GM12878 (cell line): ENCODE results near the gene IBTK. TPM values are rescaled to one million over a fixed set of nuclear protein-coding genes. Genes with fewer than 3 reads are reported as not detected.

Source experiments
- ATAC-seq: fragments of 200-7000 bp; cut with Tn5 transposase; 3 replicates; pipeline ENCODE4 v1.9.1; 2020; ENCODE audit warnings: mild to moderate bottlenecking, moderate library complexity
- BruUV-seq: library from RNA; stranded (reverse); fragments of 400-500 nt; replicated peaks from 2 replicates; lab custom pipeline; 2021; lab: Mats Ljungman, UMichigan
- CTCF ChIA-PET: fragments of 300-600 bp; sonication (Branson Sonifier 250); formaldehyde crosslinking; extraction: SDS; loops from one replicate; lab custom pipeline; 2021; ENCODE audit warnings: inconsistent platforms; lab: Yijun Ruan, JAX
- POLR2A ChIA-PET: fragments of 350-600 bp; formaldehyde crosslinking; extraction: SDS; loops from one replicate; lab custom pipeline; 2021; ENCODE audit warnings: inconsistent platforms; lab: Charles Lee
- RAD21 ChIA-PET: fragments of 300-600 bp; sonication (Branson Sonifier 250); formaldehyde crosslinking; loops from one replicate; lab custom pipeline; 2023; ENCODE audit warnings: antibody characterized with exemption; ENCODE audit not compliant: unreplicated experiment; lab: Charles Lee
- SMC1A ChIA-PET: fragments of 300-600 bp; sonication (Branson Sonifier 250); formaldehyde crosslinking; loops from one replicate; lab custom pipeline; 2023; ENCODE audit not compliant: unreplicated experiment, uncharacterized antibody; lab: Charles Lee
- DNase-seq: peaks from one replicate; pipeline ENCODE4 v3.0.0-alpha.2; 2011; ENCODE audit warnings: low read depth, low spot score
- FAIRE-seq: peaks from 3 replicates; lab custom pipeline; 2011; peaks lifted over from hg19 to GRCh38; lab: Jason Lieb, UNC
- H2AFZ ChIP-seq: 2 replicates; pipeline ENCODE4 v1.6.0; 2011; ENCODE audit warnings: low read depth, low read length, control low read depth; ENCODE audit not compliant: control insufficient read depth
- H3K27ac ChIP-seq: 2 replicates; pipeline ENCODE4 v1.5.1; 2011; ENCODE audit warnings: control low read depth; ENCODE audit not compliant: control insufficient read depth, insufficient read depth
- H3K27me3 ChIP-seq, 2 experiments: replicated peaks in 1 of 2; 2 replicates each; pipeline versions ENCODE4 v1.6.0 to v1.6.1; 2011; ENCODE audit warnings: low read length in 1 of 2; ENCODE audit not compliant: control insufficient read depth in 2 of 2, insufficient read depth in 2 of 2
- H3K36me3 ChIP-seq, 2 experiments: 2 replicates each; pipeline ENCODE4 v1.5.1; 2011; ENCODE audit warnings: low read length in 1 of 2; ENCODE audit not compliant: control insufficient read depth in 2 of 2, insufficient read depth in 2 of 2
- H3K4me1 ChIP-seq: 2 replicates; pipeline ENCODE4 v1.6.1; 2011; ENCODE audit warnings: mild to moderate bottlenecking, low read length, moderate library complexity, mixed read lengths; ENCODE audit not compliant: control insufficient read depth, insufficient read depth
- H3K4me2 ChIP-seq: 2 replicates; pipeline ENCODE4 v1.6.0; 2011; ENCODE audit warnings: control low read depth; ENCODE audit not compliant: control insufficient read depth, insufficient read depth
- H3K4me3 ChIP-seq: fragments of 200-600 bp; sonication (generic); 2 replicates; pipeline ENCODE4 v1.5.1; 2016
- H3K79me2 ChIP-seq: 2 replicates; pipeline ENCODE4 v1.6.0; 2011; ENCODE audit warnings: low read length; ENCODE audit not compliant: control insufficient read depth, insufficient read depth
- H3K9ac ChIP-seq: 2 replicates; pipeline ENCODE4 v1.8.0; 2011; ENCODE audit warnings: low read length, control low read depth, mixed read lengths; ENCODE audit not compliant: control insufficient read depth, insufficient read depth
- H3K9me3 ChIP-seq: replicated peaks from 3 replicates; pipeline ENCODE4 v1.5.1; 2011; ENCODE audit warnings: mild to moderate bottlenecking, low read length; ENCODE audit not compliant: control insufficient read depth, insufficient read depth
- H4K20me1 ChIP-seq: 2 replicates; pipeline ENCODE4 v1.6.0; 2011; ENCODE audit not compliant: control insufficient read depth, insufficient read depth
- ATF2 ChIP-seq: IDR thresholded peaks from 2 replicates; pipeline ENCODE4 v1.6.1; 2012; ENCODE audit warnings: low read length, inconsistent platforms
- CEBPZ ChIP-seq: fragments of 150-350 bp; IDR thresholded peaks from 2 replicates; pipeline ENCODE4 v1.6.1; 2016; ENCODE audit warnings: low read depth, low read length
- GABPA ChIP-seq: IDR thresholded peaks from 2 replicates; pipeline ENCODE4 v1.6.1; 2014; ENCODE audit warnings: antibody characterized with exemption, low read depth, mild to moderate bottlenecking, inconsistent platforms
- IKZF1 ChIP-seq: fragments of 450-650 bp; conservative IDR thresholded peaks from 2 replicates; pipeline ENCODE4 v1.6.1; 2017; ENCODE audit warnings: antibody characterized with exemption, mild to moderate bottlenecking
- MTA2 ChIP-seq: fragments of 450-650 bp; IDR thresholded peaks from 2 replicates; pipeline ENCODE4 v1.6.1; 2016; ENCODE audit warnings: low read depth, mild to moderate bottlenecking, moderate library complexity
- POLR2AphosphoS2 ChIP-seq: IDR thresholded peaks from 2 replicates; pipeline ENCODE4 v1.6.1; 2011; ENCODE audit warnings: low read depth, mild to moderate bottlenecking, low read length, improper control_type of control experiment, moderate library complexity
- RFX5 ChIP-seq: IDR thresholded peaks from 2 replicates; pipeline ENCODE4 v1.6.1; 2011; ENCODE audit warnings: low read depth, low read length, improper control_type of control experiment
- SREBF1 ChIP-seq: IDR thresholded peaks from 2 replicates; pipeline ENCODE4 v1.6.1; 2012; ENCODE audit warnings: mild to moderate bottlenecking, low read length
- SREBF2 ChIP-seq: IDR thresholded peaks from 2 replicates; pipeline ENCODE4 v1.6.1; 2012; ENCODE audit warnings: mild to moderate bottlenecking, low read length
- TAF1 ChIP-seq: IDR thresholded peaks from 2 replicates; pipeline ENCODE4 v1.6.1; 2011; ENCODE audit warnings: mild to moderate bottlenecking, low read depth, low read length, borderline replicate concordance
- WGBS: methylation state at CpG from one replicate; pipeline ENCODE4 v1.1.6; 2016; ENCODE audit warnings: low lambda C conversion rate; ENCODE audit not compliant: insufficient replicate concordance, insufficient coverage; ENCODE audit errors: missing lambda C conversion rate; 5-methylcytosine and 5-hydroxymethylcytosine counted together
- in situ Hi-C: fragments of 300-500 bp; cut with MboI; formaldehyde crosslinking; loops from 9 replicates; pipeline ENCODE4 v1.14.3; 2018; ENCODE audit warnings: mixed read lengths
- intact Hi-C: fragments of 100-400 bp; cut with micrococcal nuclease; formaldehyde crosslinking; loops from one replicate; pipeline ENCODE4 v1.14.2; 2022; ENCODE audit not compliant: unreplicated experiment
- polyA plus RNA-seq, 11 experiments: library from polyadenylated mRNA; depleted of rRNA in 4 of 11; unstranded in 6 of 11; stranded (reverse) in 5 of 11; fragments of >200 nt; fragmentation: Nextera tagmentation in 4 of 11; fragmentation: Illumina TruSeq in 1 of 11; extraction: Ambion mirVana in 4 of 11; extraction: Trizol in 1 of 11; gene quantifications; 1 replicate in 1 of 11; 2 replicates in 10 of 11; pipeline versions ENCODE4 v1.2.1 to v1.2.3, GENCODE V29; 2011 to 2016; ENCODE audit warnings: inconsistent platforms in 2 of 11, missing spikeins in 2 of 11, low read depth in 1 of 11
- total RNA-seq, 4 experiments: library from RNA; depleted of rRNA in 3 of 4; stranded (reverse); fragments of >200 nt in 3 of 4; fragmentation: Illumina TruSeq in 1 of 4; extraction: Trizol in 1 of 4; gene quantifications; 2 replicates each; pipeline versions ENCODE4 v1.2.1 to v1.2.3, GENCODE V29; 2013 to 2021
- TF ChIP-seq, protein P1 (sequence below): fragments of 450-650 bp; IDR thresholded peaks from 2 replicates; pipeline ENCODE4 v1.6.1; 2017; ENCODE audit warnings: mild to moderate bottlenecking, moderate library complexity

The IBTK gene
- total and polyA plus RNA-seq, 10 of the 15 experiments (the other 5 are each of a cell fraction or from before 2014, with no cell fraction given) = 12.0 to 32.1 (median 20.9) TPM

DNA sequence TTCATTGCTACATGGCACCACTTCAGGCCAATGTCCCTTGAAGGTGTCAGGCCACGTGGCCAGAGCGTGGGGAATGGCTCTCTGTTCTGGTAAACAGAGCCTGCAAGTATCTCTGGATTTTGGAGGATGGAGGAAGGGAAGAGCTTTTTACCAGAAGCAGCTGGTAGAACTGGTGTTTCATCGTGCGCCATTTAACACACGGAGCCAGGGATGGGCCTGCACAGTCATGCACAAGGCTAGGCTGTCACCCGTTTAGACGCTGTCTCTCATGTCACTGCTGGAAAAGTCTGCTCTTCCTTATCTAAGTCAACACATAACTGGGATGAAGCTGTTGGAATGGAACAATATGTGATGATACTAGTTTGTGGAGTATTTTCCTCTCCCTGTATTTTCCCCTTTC, 123.9 kb downstream of the IBTK start:
- no peak for FAIRE-seq
- ChIA-PET SMC1A (interaction anchor here (0.7 to 1.5 kb wide), 2 partner anchors 38 to 152 kb away, joined by 3 to 6 read pairs; no protein-coding TSS in a partner anchor), POLR2A (no interaction called here), RAD21 (no interaction called here), CTCF (no interaction called here)
- no peaks in the 10 kb centered on the region for H4K20me1 ChIP-seq
- no peak overlapping the region for H3K4me2 ChIP-seq
- H3K79me2 ChIP-seq = no peaks in the 10 kb centered on the region
- no peaks in the 10 kb centered on the region for H3K27me3 ChIP-seq
- H2AFZ ChIP-seq = no peak overlapping the region
- no peak for ATAC-seq
- H3K9ac ChIP-seq = no peak overlapping the region
- BruUV-seq = no TSS peak
- no peak overlapping the region for H3K4me3 ChIP-seq
- no peak overlapping the region for H3K27ac ChIP-seq
- WGBS = 63% methylated on average over 7 of the region's 7 CpGs
- H3K36me3 ChIP-seq = no peaks in the 10 kb centered on the region
- intact Hi-C loops (no loop called here), in situ Hi-C loops (no loop called here)
- H3K9me3 ChIP-seq = no peaks in the 10 kb centered on the region
- no peak for DNase-seq
- no peaks in the 10 kb centered on the region for H3K4me1 ChIP-seq
- no peak for TF ChIP-seq GABPA
- TF ChIP-seq, protein P1, sequence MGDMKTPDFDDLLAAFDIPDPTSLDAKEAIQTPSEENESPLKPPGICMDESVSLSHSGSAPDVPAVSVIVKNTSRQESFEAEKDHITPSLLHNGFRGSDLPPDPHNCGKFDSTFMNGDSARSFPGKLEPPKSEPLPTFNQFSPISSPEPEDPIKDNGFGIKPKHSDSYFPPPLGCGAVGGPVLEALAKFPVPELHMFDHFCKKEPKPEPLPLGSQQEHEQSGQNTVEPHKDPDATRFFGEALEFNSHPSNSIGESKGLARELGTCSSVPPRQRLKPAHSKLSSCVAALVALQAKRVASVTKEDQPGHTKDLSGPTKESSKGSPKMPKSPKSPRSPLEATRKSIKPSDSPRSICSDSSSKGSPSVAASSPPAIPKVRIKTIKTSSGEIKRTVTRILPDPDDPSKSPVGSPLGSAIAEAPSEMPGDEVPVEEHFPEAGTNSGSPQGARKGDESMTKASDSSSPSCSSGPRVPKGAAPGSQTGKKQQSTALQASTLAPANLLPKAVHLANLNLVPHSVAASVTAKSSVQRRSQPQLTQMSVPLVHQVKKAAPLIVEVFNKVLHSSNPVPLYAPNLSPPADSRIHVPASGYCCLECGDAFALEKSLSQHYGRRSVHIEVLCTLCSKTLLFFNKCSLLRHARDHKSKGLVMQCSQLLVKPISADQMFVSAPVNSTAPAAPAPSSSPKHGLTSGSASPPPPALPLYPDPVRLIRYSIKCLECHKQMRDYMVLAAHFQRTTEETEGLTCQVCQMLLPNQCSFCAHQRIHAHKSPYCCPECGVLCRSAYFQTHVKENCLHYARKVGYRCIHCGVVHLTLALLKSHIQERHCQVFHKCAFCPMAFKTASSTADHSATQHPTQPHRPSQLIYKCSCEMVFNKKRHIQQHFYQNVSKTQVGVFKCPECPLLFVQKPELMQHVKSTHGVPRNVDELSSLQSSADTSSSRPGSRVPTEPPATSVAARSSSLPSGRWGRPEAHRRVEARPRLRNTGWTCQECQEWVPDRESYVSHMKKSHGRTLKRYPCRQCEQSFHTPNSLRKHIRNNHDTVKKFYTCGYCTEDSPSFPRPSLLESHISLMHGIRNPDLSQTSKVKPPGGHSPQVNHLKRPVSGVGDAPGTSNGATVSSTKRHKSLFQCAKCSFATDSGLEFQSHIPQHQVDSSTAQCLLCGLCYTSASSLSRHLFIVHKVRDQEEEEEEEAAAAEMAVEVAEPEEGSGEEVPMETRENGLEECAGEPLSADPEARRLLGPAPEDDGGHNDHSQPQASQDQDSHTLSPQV = no peak
- no peak for TF ChIP-seq POLR2AphosphoS2
- no peak for TF ChIP-seq MTA2
- no peak for TF ChIP-seq RFX5
- TF ChIP-seq IKZF1 = no peak
- no peak for TF ChIP-seq ATF2
- TF ChIP-seq SREBF2 = no peak
- TF ChIP-seq TAF1 = no peak
- no peak for TF ChIP-seq CEBPZ
- TF ChIP-seq SREBF1 = no peak
- TF ChIP-seq, all 136 proteins: peak for 0
